GM21619 (cell line): Measurements from ENCODE around the gene AHCY.
"Not testable (repeated sequence)": the region's sequence is repeated elsewhere in the genome, so short reads cannot be mapped to it uniquely, and the experiment has no call there.

Experiments used
- ATAC-seq: cut with Tn5 transposase; IDR thresholded peaks from one replicate; pipeline ENCODE4 v1.9.1; 2021; ENCODE audit not compliant: unreplicated experiment

The AHCY gene

DNA sequence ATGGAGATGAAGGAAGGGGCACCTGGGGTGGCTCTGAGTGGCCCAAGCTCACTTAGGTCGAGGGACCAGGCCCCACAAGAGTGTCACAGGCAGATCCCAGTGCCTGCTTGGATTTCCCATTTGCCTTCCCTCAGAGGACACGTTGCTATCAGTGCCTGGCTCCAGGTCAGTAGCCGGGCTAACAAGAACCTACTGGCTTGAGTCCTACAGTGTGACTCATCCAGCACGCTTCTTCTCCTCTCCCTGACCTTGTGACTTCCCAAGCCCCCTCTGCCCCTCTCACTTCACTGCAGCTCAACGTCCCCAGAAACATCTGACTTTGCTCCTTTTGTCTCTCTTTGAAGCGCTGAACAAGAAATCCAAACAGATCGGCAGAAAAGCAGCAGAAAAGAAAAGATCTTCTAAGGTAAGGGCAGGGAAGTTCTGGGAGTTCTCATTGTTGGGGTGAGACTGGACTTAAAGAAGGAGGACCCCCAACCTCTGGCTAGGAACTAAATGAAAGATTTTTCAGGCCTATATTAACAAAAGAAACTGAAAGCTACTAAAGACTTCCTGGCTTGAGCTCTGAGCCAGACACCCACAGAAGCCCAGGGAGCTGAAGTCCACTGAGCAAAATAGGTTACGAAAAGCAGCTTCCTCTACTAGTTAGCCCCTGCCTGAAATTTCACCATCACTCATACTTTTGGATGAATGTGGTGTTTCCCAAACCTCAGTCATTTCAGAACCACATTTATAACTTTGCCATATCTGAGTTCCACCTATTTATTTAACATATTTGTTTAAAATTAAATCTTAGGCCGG lies 40.5 kb downstream of the AHCY start:
- no peak for ATAC-seq

- no peak for ATAC-seq
Observed at GRCh38 chr20:34260208-34260942, 42.8 kb downstream of the AHCY start.

DNA sequence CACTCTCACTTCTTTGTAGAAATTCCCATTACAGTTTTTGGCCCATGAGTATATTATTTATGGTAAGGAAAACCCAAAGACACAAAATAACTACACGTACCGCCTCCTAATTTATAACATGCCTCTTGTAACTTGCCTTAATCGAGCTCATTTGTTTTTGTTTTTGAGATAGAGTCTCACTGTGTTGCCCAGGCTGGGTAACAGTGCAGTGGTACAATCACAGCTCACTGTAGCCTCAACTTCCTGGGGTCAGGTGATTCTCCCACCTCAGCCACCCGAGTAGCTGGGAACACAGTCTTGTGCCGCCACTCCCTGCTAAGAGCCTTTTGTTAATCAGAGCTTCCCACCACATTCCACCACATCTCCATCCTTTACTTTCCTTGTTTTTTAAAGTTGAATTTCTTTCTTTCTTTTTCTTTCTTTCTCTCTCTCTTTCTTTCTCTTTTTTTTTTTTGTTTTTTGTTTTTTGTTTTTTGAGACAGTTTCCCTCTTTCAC lies 46.5 kb downstream of the AHCY start:
- ATAC-seq: no peak

DNA sequence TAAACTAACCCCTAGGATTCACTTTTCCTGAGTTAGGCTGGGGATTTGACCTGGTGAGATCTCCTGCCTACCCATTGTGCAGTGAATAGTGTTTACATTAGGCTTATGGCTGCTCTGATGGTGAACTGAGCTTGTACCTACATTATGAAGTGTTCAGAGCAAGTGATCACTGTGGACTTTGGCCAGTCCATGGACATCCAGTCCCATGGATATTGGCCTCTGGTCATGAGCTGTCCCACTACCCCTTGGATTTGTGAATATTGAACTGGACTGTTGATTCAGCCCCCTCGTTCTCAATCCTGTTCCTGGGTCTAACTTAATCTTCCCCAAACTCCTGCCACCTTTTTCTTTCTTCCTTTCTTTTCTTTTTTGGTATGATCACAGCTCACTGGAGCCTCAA lies 48.2 kb downstream of the AHCY start:
- ATAC-seq: no peak

DNA sequence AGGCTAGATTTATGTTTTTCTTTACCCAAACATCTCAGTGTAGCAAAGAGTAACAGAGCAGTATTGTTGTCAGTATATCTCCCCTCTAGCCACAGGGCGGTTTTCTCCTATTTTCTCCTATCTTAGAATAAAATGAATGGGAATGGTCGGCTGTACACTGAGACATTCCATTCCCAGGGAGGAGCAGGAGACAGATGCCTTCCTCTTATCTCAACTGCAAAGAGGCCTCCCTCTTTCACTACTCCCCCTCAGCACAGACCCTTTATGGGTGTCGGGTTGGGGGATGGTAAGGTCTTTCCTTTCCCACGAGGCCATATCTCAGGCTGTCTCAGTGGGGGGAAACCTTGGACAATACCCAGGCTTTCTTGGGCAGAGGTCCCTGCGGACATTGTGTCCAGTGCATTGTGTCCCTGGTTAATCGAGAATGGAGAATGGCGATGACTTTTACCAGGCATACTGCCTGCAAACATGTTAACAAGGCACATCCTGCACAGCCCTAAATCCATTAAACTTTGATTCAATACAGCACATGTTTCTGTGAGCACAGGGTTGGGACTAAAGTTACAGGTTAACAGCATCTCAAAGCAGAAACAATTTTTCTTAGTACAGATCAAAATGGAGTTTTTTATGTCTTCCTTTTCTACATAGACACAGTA lies 50.6 kb downstream of the AHCY start:
- ATAC-seq: not testable (repeated sequence)

- no peak for ATAC-seq
Observed at GRCh38 chr20:34251619-34252018, 51.5 kb downstream of the AHCY start.

DNA sequence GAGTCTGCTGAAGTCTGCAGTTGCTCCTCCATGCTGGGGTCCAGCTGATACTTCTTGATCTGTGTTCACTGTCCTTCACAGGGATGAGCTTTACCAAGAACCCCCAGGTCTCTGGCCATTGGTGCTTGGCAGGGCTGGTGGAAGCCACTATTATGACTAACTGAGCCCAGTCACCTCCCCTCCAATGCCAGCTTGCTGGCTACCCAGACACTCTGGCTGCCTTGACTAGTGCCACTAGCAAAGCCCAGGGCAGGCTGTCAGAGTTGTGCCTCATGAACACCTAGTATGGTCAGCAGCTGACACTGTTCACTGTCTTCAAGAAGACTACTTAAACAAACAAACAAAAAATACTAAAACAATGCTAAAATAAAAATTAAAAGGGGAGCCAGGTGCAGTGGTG lies 53.1 kb downstream of the AHCY start:
- no peak for ATAC-seq

DNA sequence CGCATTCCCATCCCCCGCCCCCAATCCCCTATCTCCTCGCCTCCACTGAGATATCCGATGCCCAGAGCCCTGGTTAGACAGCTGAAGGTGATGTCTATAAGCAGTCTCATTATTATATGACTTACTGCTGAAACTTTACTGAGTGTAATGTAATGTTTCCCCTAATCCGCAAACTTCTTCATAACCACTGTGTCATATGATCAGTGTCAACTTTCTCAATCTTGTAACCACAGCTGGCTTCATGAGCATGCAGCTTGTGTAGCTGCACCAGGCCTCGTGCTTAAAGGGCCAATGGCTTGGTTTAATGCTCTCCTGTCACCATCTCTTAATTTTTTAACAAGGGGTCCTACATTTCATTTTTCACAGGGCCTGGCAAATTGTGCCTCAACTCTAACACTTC lies 53.9 kb downstream of the AHCY start:
- no peak for ATAC-seq

DNA sequence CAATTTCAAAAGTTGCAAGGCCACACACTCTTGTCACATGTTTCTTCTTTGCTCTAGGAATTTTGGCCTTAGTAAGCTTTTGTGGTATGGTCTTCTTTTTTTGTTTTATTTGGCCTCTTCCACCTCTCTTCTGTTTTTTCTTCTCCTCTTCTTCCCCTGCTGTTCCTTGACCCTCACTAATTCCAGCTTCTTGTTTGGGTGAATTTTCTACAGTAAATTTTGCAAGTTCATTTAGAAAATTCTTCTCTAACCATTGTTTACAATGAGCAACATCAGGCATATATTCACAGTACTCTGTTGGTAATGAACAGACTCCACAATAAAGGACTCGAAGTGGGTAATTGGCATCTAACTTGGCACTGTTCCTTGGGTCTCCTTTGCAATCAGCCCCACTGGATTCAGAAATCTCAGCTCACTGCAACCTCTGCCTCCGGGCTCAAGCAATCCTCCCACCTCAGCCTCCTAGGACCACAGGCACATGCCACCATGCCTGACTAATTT lies 57.0 kb downstream of the AHCY start:
- ATAC-seq: no peak

DNA sequence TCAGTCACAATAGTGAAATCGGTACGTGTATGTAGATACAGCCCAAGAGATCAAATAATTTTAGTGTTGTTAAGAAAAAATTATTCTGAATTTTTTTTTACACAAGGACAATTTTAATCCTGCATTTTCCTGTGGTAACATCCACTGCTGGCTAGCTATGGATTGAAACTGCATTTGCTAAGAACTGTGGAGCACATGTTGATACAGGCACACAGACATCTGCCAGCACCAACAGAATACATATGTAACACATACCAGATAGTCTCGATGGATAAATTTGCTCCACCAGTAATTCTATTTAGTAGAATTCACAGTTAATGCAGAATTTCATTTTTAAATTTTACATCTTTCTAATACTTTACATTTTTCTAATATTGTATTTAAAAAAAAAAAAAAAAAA lies 59.8 kb downstream of the AHCY start:
- no peak for ATAC-seq

GRCh38 chr20:34242879-34243278 lies 60.3 kb downstream of the AHCY start:
- ATAC-seq: no peak

- ATAC-seq: not testable (repeated sequence)
Observed at GRCh38 chr20:34242015-34242414, 61.1 kb downstream of the AHCY start.

GRCh38 chr20:34240693-34241615 lies 62.2 kb downstream of the AHCY start, which contains the start of gene ASIP:
TSS of gene ASIP (plus strand) at chr20:34241423. CDS start at chr20:34260375, 18,952 bp downstream.
- no peak for ATAC-seq

DNA sequence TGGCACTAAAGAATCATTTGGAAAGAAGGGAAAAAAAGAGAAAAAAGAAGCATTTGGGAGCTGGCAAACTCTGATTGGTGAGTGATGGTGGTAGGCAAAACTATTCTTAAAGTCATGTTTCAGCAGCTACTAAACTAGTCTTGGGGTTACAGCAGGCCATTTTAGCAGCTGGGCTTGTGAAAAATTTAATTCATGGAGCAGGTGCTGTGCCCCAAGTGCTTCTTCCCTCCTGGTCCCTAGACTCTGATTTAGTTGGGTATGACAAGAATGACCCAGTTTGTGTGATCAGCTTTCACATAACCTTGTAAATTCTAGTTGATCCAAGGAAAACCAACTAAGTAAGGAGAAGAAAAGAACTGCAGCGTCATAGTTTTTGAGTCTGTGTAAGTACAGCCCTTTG lies 63.0 kb downstream of the AHCY start:
- ATAC-seq: no peak

- no peak for ATAC-seq
Observed at GRCh38 chr20:34237942-34238341, 65.2 kb downstream of the AHCY start.

DNA sequence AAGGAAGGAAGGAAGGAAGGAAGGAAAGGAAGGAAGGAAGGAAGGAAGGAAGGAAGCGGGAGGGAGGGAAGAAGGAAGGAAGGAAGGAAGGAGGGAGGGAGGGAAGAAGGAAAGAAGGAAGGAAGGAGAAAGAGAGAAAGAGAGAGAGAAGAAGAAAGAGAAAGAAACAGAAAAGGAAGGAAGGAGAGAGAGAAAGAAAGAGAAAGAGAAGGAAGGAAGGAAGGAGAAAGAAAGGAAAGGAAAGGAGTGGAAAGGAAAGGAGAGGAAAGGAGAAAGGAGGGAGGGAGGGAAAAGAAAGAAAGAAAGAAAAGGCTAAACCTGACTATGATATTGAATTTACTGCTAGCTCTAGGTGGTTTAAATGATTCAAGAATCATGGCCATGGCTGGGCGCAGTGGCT lies 67.3 kb downstream of the AHCY start:
- no peak for ATAC-seq

DNA sequence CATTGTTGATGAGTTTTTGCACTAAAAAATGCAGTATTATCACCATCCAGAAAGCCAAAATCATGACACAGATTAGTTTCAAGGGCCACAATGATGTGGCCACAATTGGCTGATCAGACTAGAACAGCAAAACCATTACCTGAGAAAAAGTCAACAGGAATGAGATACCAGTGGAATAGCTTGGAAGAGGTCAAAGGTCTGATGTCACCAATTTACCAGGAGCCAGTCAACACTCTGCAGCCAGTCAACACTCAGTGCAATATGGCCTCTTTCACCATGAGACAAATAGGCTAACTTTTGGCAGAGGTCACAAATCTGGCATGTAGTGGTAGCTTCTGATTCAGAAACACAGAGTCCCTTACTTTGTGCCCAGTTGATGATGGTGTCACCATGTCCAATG lies 69.5 kb downstream of the AHCY start:
- no peak for ATAC-seq

DNA sequence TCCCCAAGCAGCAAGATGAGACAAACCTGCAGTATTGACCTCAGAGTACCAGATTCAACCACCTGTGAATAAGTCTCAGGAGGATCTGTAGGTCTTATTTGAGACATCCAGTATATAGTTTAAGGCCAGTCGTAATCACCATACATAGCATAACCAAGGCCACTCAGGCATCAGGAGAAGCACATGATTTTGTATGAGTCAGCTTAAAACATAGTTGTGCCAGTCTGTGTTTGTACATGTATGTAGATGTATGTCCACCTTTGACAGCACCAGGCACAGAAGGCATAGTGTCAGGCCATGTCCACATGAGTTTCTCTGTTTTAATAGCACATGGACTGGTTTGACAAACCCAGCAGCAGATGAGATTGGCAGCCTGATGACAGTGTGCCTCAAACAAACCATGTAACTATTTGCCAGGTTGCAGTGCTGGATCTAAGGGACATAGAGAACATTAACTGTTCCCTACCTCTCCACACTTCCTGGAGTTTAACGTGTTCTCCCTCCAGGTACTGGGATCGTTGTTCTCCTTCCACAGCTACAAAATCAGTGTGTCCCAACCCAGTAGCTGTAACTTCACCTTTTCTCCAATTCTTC lies 70.6 kb downstream of the AHCY start:
- no peak for ATAC-seq

DNA sequence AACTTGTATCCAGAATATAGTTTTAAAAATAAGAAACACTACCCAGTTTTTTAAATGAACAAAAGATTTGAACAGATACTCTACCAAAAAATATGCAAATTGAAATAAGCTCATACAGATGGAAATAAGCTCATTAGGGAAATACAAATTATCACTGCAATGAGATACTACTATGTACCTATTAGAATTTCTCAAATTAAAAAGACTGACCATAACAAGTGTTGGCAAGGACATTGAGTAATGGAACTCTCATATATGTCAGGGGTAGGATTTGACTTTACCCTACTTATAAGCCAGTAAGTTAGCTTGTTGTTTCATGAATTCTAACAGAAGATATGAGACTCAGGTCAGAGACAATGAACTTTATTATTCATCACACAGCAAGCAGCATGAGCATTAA lies 71.5 kb downstream of the AHCY start:
- no peak for ATAC-seq
